Activated gamma-delta T cell treated with Interleukin-2 at 50 U/mL for 16 hours (primary cell): Measurements from ENCODE around the gene GET4.
"Not testable (repeated sequence)": the region's sequence is repeated elsewhere in the genome, so short reads cannot be mapped to it uniquely, and the experiment has no call there.

Source experiments
- DNase-seq: peaks from one replicate; pipeline ENCODE4 v3.0.0-alpha.2; 2020

Gene GET4

GRCh38 chr7:845731-846130 is 30.6 kb upstream of the GET4 start:
- DNase-seq, result no peak

GRCh38 chr7:846958-847650 is 29.2 kb upstream of the GET4 start:
- DNase-seq, result not testable (repeated sequence)

DNA sequence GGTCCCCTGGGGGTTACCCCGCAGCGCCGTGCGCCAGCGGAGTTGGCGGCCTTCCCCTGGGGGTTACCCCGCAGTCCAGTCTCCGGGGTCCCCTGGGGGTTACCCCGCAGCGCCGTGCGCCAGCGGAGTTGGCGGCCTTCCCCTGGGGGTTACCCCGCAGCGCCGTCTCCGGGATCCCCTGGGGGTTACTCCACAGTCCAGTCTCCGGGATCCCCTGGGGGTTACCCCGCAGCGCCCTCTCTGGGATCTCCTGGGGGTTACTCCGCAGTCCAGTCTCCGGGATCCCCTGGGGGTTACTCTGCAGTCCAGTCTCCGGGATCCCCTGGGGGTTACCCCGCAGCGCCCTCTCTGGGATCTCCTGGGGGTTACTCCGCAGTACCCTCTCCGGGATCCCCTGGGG is 28.6 kb upstream of the GET4 start:
- DNase-seq, result not testable (repeated sequence)

DNA sequence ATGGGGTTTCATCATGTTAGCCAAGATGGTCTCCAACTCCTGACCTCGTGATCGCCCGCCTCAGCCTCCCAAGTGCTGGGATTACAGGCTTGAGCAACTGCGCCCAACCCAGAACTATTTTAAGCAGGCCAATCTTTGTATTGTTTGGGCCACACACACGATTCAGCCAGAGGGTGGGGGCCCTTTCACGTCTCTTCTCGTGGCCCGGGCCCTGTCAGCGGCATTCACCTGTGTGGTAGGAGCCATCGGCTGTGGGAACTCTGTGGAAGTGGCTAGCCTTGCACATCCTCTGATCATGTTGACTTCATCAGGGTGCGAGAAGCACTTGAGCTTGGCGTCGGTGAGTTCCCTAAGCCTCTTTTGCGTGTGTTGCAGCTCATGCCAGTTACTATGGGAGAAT is 27.2 kb upstream of the GET4 start:
- no peak for DNase-seq

- DNase-seq, result no peak
These were observed 26.6 kb upstream of the GET4 start for GRCh38 chr7:849781-850180.

DNA sequence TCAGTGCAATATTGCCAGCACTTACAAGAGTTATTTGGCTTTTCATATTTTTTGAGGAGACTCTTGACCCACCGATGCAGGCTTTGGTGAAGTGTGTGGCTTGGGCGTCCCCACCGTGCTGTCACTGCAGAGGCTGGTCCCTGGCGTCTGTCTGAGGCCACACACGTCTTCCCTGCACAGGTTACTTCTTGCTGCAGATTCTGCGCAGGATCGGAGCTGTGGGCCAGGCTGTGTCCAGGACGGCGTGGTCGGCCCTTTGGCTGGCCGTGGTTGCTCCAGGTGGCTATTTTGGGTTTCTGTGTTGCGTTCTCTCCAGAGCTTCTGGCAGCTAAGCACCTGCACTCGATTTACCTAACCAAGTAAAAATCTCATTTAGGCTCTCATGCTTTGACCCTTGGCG is 25.1 kb upstream of the GET4 start:
- no peak for DNase-seq

GRCh38 chr7:853366-854117 is 22.8 kb upstream of the GET4 start:
- no peak for DNase-seq

GRCh38 chr7:854118-854775 is 22.1 kb upstream of the GET4 start:
- DNase-seq, result no peak

DNA sequence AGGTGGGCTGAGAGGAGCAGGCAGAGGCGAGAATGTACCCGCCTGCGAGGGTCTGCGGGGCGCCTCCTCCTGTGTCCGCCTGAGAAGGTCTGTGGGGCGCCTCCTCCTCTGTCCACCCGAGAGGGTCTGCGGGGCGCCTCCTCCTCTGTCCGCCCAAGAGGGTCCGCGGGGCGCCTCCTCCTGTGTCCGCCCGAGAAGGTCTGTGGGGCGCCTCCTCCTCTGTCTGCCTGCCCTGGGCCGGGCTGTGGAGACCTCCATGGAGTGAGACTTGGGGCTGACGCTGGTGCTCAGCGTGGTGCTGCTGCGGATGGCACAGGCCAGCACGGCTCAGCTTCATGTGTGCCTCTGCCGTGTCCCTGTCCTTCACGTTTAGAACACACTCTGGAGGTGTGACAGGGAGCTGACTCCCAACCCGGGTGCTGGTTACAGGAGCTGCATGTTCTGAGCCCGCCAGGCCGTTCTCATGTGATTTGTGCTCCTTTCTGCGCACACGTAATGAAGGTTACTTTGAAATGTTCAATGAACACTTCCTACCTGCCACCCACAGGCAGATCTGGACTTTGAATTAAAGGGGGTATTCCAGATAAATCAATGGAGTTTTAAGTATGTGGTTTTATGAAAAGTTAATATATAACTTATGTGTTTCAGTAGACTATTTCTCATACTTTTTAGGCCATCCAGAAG is 20.5 kb upstream of the GET4 start:
- no peak for DNase-seq

GRCh38 chr7:856444-857095 is 19.8 kb upstream of the GET4 start:
- DNase-seq, result no peak

DNA sequence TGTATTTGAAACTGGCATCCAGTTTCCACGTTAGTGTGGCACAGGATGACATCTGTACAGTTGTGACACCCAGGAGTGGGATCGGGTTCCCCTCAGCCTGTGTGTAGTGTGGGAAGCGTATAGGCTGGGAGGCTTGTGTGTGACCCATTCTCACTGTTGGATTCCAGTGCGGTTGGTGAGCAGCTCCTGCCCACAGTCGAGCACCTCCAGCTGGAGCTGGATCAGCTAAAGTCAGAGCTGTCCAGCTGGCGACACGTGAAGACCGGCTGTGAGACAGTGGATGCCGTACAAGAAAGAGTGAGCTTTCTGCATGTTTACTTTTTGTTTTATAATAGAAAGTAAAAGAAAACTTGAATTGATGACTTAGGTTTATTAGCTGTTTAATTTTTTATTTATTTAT is 18.7 kb upstream of the GET4 start:
- no peak for DNase-seq

DNA sequence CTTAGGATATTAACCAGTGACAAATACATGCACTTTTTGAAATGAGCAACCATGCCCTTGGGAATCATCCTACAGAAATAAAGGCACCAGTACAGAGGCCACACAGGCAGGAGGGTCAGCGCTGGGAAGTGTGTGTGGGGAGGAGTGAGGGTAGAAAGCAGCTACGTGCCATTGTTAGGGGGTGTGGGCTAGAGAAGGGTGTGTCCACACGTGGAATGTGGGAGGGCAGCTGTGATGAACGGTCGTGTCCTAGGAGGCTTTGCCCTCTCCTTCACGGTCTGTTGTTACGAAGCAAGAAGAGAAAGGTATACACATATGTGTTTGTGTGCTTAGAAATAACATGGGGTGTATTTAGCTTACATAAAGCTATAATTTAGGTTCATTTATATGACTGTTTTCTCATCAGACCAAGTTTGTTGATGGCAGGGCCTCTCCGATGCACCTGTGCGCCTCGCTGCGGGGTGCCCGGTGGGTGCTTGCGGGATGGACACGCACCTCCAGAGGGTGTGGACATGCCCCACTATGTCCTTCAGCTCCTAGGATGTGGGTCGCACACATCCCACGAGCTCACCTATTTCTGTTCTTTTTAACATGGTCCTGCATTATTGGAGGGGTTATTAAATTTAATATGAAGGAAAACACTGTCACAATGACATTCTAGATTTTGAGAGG is 16.9 kb upstream of the GET4 start:
- no peak for DNase-seq

- DNase-seq, result no peak
These were observed 16.2 kb upstream of the GET4 start for GRCh38 chr7:860149-860548.

DNA sequence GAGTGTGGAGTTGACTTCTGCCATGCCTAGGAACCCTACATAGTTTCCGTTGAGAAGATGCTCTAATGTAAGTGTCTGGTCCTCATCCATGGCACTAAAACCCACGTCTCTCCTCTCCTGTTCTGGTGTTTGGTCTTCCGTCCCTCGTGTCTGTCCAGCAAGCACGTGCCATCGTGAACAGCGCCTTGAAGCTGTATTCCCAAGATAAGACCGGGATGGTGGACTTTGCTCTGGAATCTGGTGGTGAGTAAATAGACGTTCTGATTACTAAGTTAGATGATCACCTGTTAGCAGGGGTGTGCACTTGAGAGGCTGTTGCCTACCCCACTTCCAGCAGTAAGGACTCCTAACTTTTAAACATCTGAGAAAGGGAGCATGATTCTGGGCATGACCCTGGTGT is 15.1 kb upstream of the GET4 start:
- DNase-seq, result no peak

DNA sequence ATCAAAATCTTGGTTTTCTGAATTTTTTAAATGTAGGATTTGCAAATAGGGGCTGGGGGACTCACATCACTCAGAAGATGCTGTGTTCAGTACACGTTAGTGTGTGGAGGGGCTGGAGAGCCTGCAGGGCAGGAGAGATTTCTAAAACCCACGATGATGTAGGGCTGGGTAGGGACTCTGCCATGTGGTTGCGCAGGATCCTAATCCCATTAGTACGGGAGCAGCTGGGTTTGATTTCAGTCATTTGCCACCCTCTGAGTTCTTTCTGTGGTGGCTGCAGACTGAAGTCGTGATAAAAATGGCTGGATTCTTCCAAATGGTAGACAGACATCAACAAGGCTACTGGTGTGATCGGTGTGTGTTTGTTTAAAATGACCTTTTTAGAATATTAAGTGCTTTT is 14.2 kb upstream of the GET4 start:
- DNase-seq, result no peak

DNA sequence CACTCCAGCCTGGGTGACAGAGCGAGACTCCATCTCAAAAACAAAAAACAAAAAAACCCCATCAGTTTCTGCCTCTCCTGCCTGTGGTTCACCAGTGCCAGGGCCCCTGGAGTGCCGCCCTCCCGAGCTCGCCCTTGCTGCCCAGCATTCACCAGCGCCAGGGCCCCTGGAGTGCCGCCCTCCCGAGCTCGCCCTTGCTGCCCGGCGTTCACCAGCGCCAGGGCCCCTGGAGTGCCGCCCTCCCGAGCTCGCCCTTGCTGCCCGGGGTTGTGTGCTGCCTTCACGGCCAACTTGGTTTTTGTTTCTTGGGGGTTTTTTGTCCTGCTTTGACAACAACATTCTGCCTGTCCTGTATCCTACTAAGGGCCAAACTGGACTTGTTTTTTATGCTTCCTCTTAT is 13.2 kb upstream of the GET4 start:
- no peak for DNase-seq

DNA sequence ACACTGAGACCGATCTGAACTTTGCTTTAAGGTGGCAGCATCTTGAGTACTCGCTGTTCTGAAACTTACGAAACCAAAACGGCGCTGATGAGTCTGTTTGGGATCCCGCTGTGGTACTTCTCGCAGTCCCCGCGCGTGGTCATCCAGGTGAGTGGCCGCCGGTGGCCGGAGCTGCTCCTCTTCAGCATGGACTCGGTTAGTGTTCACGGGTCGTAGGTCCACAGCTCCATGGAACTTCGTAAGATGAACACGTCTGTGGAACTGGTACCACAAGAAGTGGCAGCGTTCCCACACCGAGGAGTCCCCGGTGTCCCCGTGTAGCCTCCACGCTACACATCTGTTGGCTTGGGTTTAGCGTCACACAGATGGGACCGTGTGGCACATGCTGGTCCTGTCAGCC is 10.4 kb upstream of the GET4 start:
- no peak for DNase-seq

DNA sequence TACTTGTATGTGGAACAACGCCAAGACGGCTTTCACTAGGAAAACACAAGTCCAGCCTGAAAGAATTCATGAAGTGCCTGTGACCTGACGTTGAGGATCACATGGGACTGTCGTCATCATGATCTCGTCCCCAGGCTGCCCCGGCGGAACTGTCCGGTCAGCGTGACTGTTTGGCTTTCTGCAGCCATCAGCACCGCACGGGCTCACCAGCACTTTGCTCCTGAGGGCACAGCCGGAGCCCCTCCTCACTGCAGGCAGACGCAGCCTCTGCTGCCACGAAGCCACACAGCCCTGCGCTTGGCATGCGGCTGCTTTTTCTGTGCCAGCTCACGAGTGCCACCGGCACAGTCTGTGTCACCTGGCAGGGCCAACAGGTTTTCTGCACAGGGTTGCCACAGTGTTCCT is 9.4 kb upstream of the GET4 start:
- no peak for DNase-seq

GRCh38 chr7:867406-868188 is 8.8 kb upstream of the GET4 start:
- DNase-seq, result no peak

- no peak for DNase-seq
These were observed 8.2 kb upstream of the GET4 start for GRCh38 chr7:868189-868486.

DNA sequence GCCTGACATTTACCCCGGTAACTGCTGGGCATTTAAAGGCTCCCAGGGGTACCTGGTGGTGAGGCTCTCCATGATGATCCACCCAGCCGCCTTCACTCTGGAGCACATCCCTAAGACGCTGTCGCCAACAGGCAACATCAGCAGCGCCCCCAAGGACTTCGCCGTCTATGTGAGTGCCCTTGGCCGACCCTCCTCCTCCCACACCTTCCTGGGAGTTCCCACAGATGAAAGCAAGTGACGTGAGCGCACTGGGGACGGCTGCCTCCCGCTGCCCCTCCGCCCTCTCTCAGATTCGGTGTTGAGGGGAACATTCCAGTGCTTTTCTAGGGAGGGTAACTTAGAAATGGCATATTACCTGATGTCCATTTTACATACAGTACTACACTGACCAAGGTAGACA is 7.0 kb upstream of the GET4 start:
- DNase-seq, result no peak
